ENCODE results near the gene ZNF184.

ZNF184 gene

DNA sequence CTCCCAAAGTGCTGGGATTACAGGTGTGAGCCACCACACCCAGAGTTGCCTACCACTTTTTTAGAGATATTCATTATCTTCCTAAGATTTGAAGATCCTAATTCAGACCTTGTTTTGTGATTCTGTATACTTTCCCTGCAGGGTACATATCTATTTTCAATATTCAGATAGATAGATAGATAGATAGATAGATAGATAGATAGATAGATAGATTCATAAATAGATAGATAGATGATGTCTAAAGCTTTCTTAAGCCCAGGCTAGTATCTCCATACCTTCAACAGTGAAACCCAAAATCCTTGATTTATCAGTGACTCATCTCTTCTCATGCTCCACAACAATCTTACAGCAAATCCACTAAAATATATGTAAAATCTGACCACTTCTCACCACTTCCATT lies 53.5 kb downstream of the ZNF184 start:
- Histone ChIP-seq H3K4me1 (ENCODE audit: control insufficient read depth, insufficient read depth, low read length) (no peaks in the 10 kb centered on the region), H3K9me3 (ENCODE audit: control insufficient read depth, insufficient read depth, low read depth, low read length) (peaks cover 6% of the 10 kb centered on the region), H3K27me3 (ENCODE audit: control insufficient read depth, insufficient read depth, low read length) (no peaks in the 10 kb centered on the region), H3K27ac (ENCODE audit: low read depth, low read length) (no peak overlapping the region), H3K9ac (ENCODE audit: low read length) (no peak overlapping the region), H3K4me3 (ENCODE audit: low read depth, low read length) (no peak overlapping the region), H3K36me3 (ENCODE audit: control insufficient read depth, insufficient read depth, low read length) (no peaks in the 10 kb centered on the region)

DNA sequence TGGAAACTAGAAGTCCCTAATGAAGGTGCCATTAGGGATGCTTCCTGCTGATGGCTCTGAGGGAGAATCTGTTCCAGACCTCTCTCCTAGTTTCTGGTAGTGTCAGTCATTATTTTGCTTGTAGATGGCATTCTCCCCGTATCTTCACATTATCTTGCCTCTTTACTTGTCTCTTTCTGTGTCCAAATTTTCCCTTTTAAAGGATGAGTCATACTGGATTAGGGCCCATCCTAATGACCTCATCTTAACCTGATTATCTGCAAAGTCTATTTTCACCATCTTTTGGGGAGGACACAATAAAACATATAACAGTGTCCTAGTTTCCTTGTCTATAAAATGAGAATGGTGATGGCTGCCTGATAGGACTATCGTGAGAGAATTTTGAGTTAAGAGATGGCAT lies 57.0 kb downstream of the ZNF184 start:
- Histone ChIP-seq H3K27me3 (ENCODE audit: control insufficient read depth, insufficient read depth, low read length) (no peaks in the 10 kb centered on the region), H3K27ac (ENCODE audit: low read depth, low read length) (no peak overlapping the region), H3K9me3 (ENCODE audit: control insufficient read depth, insufficient read depth, low read depth, low read length) (peaks cover 4% of the 10 kb centered on the region), H3K4me3 (ENCODE audit: low read depth, low read length) (no peak overlapping the region), H3K4me1 (ENCODE audit: control insufficient read depth, insufficient read depth, low read length) (no peaks in the 10 kb centered on the region), H3K36me3 (ENCODE audit: control insufficient read depth, insufficient read depth, low read length) (no peaks in the 10 kb centered on the region), H3K9ac (ENCODE audit: low read length) (no peak overlapping the region)

DNA sequence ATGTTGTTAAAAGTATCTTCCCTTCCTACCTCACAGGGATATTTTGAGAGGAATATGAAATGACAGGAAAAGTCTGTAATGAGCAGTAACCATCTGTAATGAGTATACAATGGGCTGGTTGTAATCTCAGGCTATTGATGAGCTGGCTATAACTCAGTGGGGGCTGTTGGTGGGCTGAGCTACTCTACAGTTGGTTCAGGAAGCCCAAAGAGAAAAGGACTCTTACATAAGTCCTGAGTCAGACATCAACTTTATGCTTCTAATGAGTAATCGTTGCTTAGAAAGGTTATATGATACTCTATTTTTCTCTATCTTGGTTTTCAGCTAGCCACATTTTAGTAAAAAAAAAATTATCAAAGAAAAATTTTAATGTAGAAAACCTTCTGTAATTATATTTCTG lies 57.9 kb downstream of the ZNF184 start:
- no peaks in the 10 kb centered on the region for H3K27me3 ChIP-seq (ENCODE audit: control insufficient read depth, insufficient read depth, low read length)
- no peaks in the 10 kb centered on the region for H3K36me3 ChIP-seq (ENCODE audit: control insufficient read depth, insufficient read depth, low read length)
- no peak overlapping the region for H3K9ac ChIP-seq (ENCODE audit: low read length)
- H3K9me3 ChIP-seq (ENCODE audit: control insufficient read depth, insufficient read depth, low read depth, low read length), result peaks cover 4% of the 10 kb centered on the region
- no peak overlapping the region for H3K27ac ChIP-seq (ENCODE audit: low read depth, low read length)
- H3K4me3 ChIP-seq (ENCODE audit: low read depth, low read length), result no peak overlapping the region
- H3K4me1 ChIP-seq (ENCODE audit: control insufficient read depth, insufficient read depth, low read length), result no peaks in the 10 kb centered on the region

DNA sequence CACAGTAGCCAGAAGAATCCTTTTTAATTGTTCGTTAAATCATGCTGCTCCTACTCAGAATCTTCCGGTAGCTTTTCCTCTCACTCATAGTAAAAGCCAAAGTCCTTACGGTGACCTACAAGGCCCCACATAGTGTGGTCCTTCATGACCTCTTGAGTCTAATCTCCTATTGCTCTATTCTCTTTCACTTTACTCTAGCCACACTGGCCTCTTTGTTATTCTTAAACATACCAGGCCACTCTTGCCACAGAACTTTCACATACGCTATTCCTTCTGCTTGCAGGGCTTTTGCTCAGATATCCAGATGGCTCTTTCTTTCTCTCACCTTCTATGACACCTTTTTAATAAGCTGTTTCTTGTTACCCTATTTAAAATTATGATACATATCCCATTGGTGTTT lies 58.6 kb downstream of the ZNF184 start:
- no peak overlapping the region for H3K4me3 ChIP-seq (ENCODE audit: low read depth, low read length)
- H3K4me1 ChIP-seq (ENCODE audit: control insufficient read depth, insufficient read depth, low read length), result no peaks in the 10 kb centered on the region
- H3K9me3 ChIP-seq (ENCODE audit: control insufficient read depth, insufficient read depth, low read depth, low read length), result peaks cover 4% of the 10 kb centered on the region
- H3K27me3 ChIP-seq (ENCODE audit: control insufficient read depth, insufficient read depth, low read length), result no peaks in the 10 kb centered on the region
- no peak overlapping the region for H3K9ac ChIP-seq (ENCODE audit: low read length)
- no peaks in the 10 kb centered on the region for H3K36me3 ChIP-seq (ENCODE audit: control insufficient read depth, insufficient read depth, low read length)
- no peak overlapping the region for H3K27ac ChIP-seq (ENCODE audit: low read depth, low read length)

DNA sequence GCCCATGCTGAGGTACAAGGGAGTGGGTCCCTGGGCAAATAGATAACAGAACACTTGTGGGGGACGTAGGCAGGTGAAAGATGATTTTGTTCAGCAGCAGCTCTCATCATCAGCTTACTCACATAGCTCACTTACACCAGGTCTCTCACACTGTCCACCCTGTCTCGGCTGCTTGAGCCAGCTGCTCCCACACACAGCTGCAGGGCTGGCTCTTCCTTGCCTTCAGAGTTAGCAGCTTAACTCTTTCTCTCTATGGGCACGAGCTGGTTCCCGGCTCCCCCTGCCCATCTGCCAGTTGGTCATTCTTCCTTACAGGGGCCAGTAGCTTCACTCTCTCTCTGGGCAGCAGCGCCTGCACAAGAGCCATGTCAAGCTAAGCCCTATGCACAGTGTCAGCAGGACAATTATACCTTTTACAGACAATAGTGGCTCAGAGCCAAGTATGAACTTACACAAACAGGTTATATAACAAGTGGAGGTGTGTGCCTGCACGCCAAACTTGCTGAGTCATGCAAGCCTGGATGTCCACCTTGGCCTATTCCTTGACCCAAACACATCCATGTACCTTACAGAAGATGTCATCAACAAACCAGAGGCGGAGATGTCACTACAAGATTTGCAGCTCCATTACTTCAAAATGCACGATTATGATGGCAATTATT lies 65.6 kb downstream of the ZNF184 start:
- H3K36me3 ChIP-seq (ENCODE audit: control insufficient read depth, insufficient read depth, low read length), result peaks cover 13% of the 10 kb centered on the region
- no peaks in the 10 kb centered on the region for H3K27me3 ChIP-seq (ENCODE audit: control insufficient read depth, insufficient read depth, low read length)
- no peaks in the 10 kb centered on the region for H3K4me1 ChIP-seq (ENCODE audit: control insufficient read depth, insufficient read depth, low read length)
- H3K9ac ChIP-seq (ENCODE audit: low read length), result no peak overlapping the region
- H3K27ac ChIP-seq (ENCODE audit: low read depth, low read length), result no peak overlapping the region
- H3K4me3 ChIP-seq (ENCODE audit: low read depth, low read length), result no peak overlapping the region
- H3K9me3 ChIP-seq (ENCODE audit: control insufficient read depth, insufficient read depth, low read depth, low read length), result peaks cover 11% of the 10 kb centered on the region; the same call in 1 of the 2 replicates

- no peak overlapping the region for H3K9ac ChIP-seq (ENCODE audit: low read length)
- no peak overlapping the region for H3K27ac ChIP-seq (ENCODE audit: low read depth, low read length)
- H3K27me3 ChIP-seq (ENCODE audit: control insufficient read depth, insufficient read depth, low read length), result no peaks in the 10 kb centered on the region
- no peak overlapping the region for H3K4me3 ChIP-seq (ENCODE audit: low read depth, low read length)
- H3K9me3 ChIP-seq (ENCODE audit: control insufficient read depth, insufficient read depth, low read depth, low read length), result peaks cover 16% of the 10 kb centered on the region
- H3K36me3 ChIP-seq (ENCODE audit: control insufficient read depth, insufficient read depth, low read length), result peaks cover 25% of the 10 kb centered on the region
- H3K4me1 ChIP-seq (ENCODE audit: control insufficient read depth, insufficient read depth, low read length), result no peaks in the 10 kb centered on the region
These were observed 66.8 kb downstream of the ZNF184 start for GRCh38 chr6:27406085-27406484.

DNA sequence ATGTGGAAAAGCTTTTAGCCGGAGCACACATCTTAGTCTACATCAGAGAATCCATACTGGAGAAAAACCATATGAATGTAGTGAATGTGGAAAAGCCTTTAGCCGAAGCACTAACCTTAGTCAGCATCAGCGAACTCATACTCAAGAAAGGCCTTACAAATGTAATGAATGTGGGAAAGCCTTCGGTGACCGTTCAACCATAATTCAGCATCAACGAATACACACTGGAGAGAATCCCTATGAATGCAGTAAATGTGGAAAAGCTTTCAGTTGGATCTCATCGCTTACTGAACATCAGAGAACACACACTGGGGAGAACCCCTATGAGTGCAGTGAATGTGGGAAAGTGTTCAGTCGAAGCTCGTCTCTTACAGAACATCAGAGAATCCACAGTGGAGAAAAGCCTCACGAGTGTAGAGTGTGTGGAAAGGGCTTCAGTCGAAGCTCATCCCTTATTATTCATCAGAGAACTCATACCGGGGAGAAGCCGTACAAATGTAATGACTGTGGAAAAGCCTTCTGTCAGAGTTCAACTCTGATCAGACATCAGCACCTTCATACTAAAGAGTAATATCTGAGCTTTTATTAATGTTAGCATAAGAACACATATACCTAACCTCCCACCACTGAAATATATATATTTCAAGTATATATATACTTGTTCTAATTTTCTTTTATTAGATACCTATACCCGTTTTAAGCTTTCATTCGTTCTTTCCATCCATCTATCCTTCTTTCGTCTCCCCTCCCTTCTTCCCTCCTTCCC lies 71.8 kb downstream of the ZNF184 start:
- H3K9ac ChIP-seq (ENCODE audit: low read length), result no peak overlapping the region
- H3K36me3 ChIP-seq (ENCODE audit: control insufficient read depth, insufficient read depth, low read length), result peaks cover 71% of the 10 kb centered on the region
- H3K4me1 ChIP-seq (ENCODE audit: control insufficient read depth, insufficient read depth, low read length), result no peaks in the 10 kb centered on the region
- no peaks in the 10 kb centered on the region for H3K27me3 ChIP-seq (ENCODE audit: control insufficient read depth, insufficient read depth, low read length)
- peaks cover 62% of the 10 kb centered on the region for H3K9me3 ChIP-seq (ENCODE audit: control insufficient read depth, insufficient read depth, low read depth, low read length)
- H3K4me3 ChIP-seq (ENCODE audit: low read depth, low read length), result no peak overlapping the region
- no peak overlapping the region for H3K27ac ChIP-seq (ENCODE audit: low read depth, low read length)
